Adrenal gland (tissue), 12 donors: ENCODE measurements around the gene FLNC. TPM values are rescaled to one million over a fixed set of nuclear protein-coding genes. Genes with fewer than 3 reads are reported as not detected.

Experiments
- DNase-seq, 7 donors: peaks; one replicate each; pipeline ENCODE4 v3.0.0-alpha.2; 2019 to 2020
- H3K27ac ChIP-seq, 5 donors: fragments of 200-600 bp; sonication (generic) in 4 of 5; 1 replicate in 3 of 5; 2 replicates in 2 of 5; pipeline versions ENCODE4 v1.5.1 to v1.8.0; 2016 to 2020; ENCODE audit warnings: mild to moderate bottlenecking in 1 of 5
- H3K27me3 ChIP-seq: fragments of 200-600 bp; 2 replicates; pipeline ENCODE4 v1.8.0; 2021
- H3K36me3 ChIP-seq, 2 donors: fragments of 200-600 bp; replicated peaks in 1 of 2; 1 replicate in 1 of 2; 2 replicates in 1 of 2; pipeline versions ENCODE4 v1.5.1 to v1.8.0; 2018 to 2022
- H3K4me1 ChIP-seq, 2 donors: fragments of 200-600 bp; replicated peaks in 1 of 2; 1 replicate in 1 of 2; 2 replicates in 1 of 2; pipeline versions ENCODE4 v1.5.1 to v1.8.0; 2018 to 2021
- H3K4me3 ChIP-seq, 4 donors: fragments of 200-600 bp; sonication (generic) in 3 of 4; one replicate each; pipeline ENCODE4 v1.5.1; 2016 to 2018
- H3K9me3 ChIP-seq, 3 donors: fragments of 200-600 bp; sonication (generic) in 1 of 3; replicated peaks in 1 of 3; 1 replicate in 2 of 3; 2 replicates in 1 of 3; pipeline versions ENCODE4 v1.5.1 to v1.8.0; 2016 to 2021
- CTCF ChIP-seq, 6 experiments: fragments of 450-650 bp in 4 of 6; fragments of 200-600 bp in 2 of 6; sonication (generic) in 1 of 6; IDR thresholded peaks; 1 replicate in 5 of 6; 2 replicates in 1 of 6; pipeline versions ENCODE4 v1.5.1 to v1.8.0; 2016 to 2021; ENCODE audit warnings: antibody characterized with exemption in 6 of 6, mild to moderate bottlenecking in 2 of 6, moderate library complexity in 1 of 6
- POLR2A ChIP-seq, 2 donors: fragments of 450-650 bp; IDR thresholded peaks; one replicate each; pipeline ENCODE4 v1.6.1; 2017; ENCODE audit warnings: antibody characterized with exemption in 2 of 2, mild to moderate bottlenecking in 2 of 2, moderate library complexity in 1 of 2
- WGBS, 4 donors: extraction: QIAGEN DNeasy Blood & Tissue Kit in 2 of 4; methylation state at CpG; one replicate each; pipeline versions ENCODE4 v1.1.5 to v1.1.7; 2013 to 2017; 5-methylcytosine and 5-hydroxymethylcytosine counted together
- intact Hi-C, 2 donors: fragments of 100-400 bp; cut with DNase I; formaldehyde crosslinking; loops; one replicate each; pipeline versions ENCODE4 v1.14.1 to v1.15.0; 2022 to 2023
- polyA plus RNA-seq, 3 donors: library from polyadenylated mRNA; stranded (reverse); fragments of 200-250 nt in 2 of 3; fragments of 350-450 nt in 1 of 3; fragmentation: Illumina TruSeq in 1 of 3; extraction: RNeasy Lipid Tissue Mini Kit (QIAGEN cat#74804) in 1 of 3; gene quantifications; one replicate each; pipeline ENCODE4 v1.2.3, GENCODE V29; 2013 to 2014
- total RNA-seq, 9 donors: library from RNA; depleted of rRNA in 4 of 9; stranded (reverse); fragments of >200 nt in 4 of 9; fragments of 120-200 nt in 1 of 9; fragmentation: NEBNext Ultra II Directional in 1 of 9; extraction: Animal tissue kit (Norgen Biotek cat#: 25700) in 1 of 9; gene quantifications; one replicate each; pipeline versions ENCODE4 v1.1.0 to v1.2.4, GENCODE V29; 2013 to 2023
- donor health status: healthy with polysubstance abuse.
- donor health status: Bipolar disorder and iron deficiency.
- donor health status: DM: yes; HTN: yes; CAD: no.
- donor health status: DM: no; HTN: no; CAD: no.
- donor health status: DM: no; HTN: no; CAD: no.
- donor health status: DM: yes; HTN: yes; CAD: no.

FLNC gene
- total and polyA plus RNA-seq, 12 donors, result 0.66 to 7.3 (median 2.5) TPM

- 84 to 89% (median 86%) methylated on average over 17 to 23 of the region's 23 CpGs for WGBS, 4 donors
- TF ChIP-seq POLR2A (IDR thresholded peaks at IDR 0.05) (no peak), CTCF (IDR thresholded peaks at IDR 0.05) (no peak)
- intact Hi-C loops, result no loop called here
- no peak for DNase-seq
- H3K9me3 ChIP-seq, result no peaks in the 10 kb centered on the region
- no peak overlapping the region for H3K4me3 ChIP-seq
- H3K36me3 ChIP-seq, result no peaks in the 10 kb centered on the region
- no peak overlapping the region for H3K27ac ChIP-seq
- no peaks in the 10 kb centered on the region for H3K4me1 ChIP-seq
- no peaks in the 10 kb centered on the region for H3K27me3 ChIP-seq
Observed at GRCh38 chr7:128840326-128841170, 10.3 kb downstream of the FLNC start.

GRCh38 chr7:128841171-128841690, 11.0 kb downstream of the FLNC start:
- H3K27me3 ChIP-seq, result no peaks in the 10 kb centered on the region
- H3K36me3 ChIP-seq, result no peaks in the 10 kb centered on the region
- TF ChIP-seq CTCF (IDR thresholded peaks at IDR 0.05) (no peak), POLR2A (IDR thresholded peaks at IDR 0.05) (no peak)
- intact Hi-C loops, result no loop called here
- no peak for DNase-seq
- 88 to 96% (median 90%) methylated on average over 16 to 17 of the region's 17 CpGs for WGBS, 4 donors
- H3K4me1 ChIP-seq, result no peaks in the 10 kb centered on the region
- H3K4me3 ChIP-seq, result no peak overlapping the region
- H3K27ac ChIP-seq, result no peak overlapping the region
- H3K9me3 ChIP-seq, result no peaks in the 10 kb centered on the region

GRCh38 chr7:128841921-128842673, 11.9 kb downstream of the FLNC start:
- DNase-seq, result peak in 3 of 7 donors; percentile 47 to 59 (median 51)
- Histone ChIP-seq H3K27ac (no peak overlapping the region), H3K4me1 (no peaks in the 10 kb centered on the region), H3K36me3 (no peaks in the 10 kb centered on the region), H3K27me3 (no peaks in the 10 kb centered on the region), H3K4me3 (no peak overlapping the region), H3K9me3 (no peaks in the 10 kb centered on the region)
- intact Hi-C loops, result no loop called here
- 44 to 74% (median 51%) methylated on average over 7 to 35 of the region's 35 CpGs; no CpG with 5 or more reads in 1 of the 4 donors for WGBS, 4 donors
- TF ChIP-seq POLR2A (IDR thresholded peaks at IDR 0.05) (no peak), CTCF (IDR thresholded peaks at IDR 0.05) (peak in 5 of 6 experiments; percentile 16 to 63 (median 53))
